ENCODE results near the gene C2CD4A.

DNA sequence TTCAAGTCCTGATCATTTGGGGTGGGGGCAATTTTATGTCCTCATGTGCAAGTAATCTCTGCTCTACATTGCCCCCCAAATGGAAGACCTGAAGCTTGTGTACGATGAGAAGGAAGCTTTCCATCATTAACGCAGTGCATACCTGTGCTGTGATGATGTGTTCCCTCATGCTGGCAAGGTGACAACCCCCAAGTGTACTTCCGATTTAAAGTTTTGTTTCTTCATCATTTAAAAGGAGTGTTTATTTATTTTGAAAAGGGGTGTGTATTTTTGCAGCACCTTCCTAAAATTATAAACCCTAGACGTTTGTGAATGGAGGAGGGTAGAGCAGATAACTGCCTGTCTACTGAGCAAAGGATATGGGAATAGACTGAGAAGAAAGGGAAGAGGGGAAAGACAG, 45.3 kb downstream of the C2CD4A start:
- no peak for TF ChIP-seq CBX8 (IDR thresholded peaks at IDR 0.05)
- TF ChIP-seq, protein P1, sequence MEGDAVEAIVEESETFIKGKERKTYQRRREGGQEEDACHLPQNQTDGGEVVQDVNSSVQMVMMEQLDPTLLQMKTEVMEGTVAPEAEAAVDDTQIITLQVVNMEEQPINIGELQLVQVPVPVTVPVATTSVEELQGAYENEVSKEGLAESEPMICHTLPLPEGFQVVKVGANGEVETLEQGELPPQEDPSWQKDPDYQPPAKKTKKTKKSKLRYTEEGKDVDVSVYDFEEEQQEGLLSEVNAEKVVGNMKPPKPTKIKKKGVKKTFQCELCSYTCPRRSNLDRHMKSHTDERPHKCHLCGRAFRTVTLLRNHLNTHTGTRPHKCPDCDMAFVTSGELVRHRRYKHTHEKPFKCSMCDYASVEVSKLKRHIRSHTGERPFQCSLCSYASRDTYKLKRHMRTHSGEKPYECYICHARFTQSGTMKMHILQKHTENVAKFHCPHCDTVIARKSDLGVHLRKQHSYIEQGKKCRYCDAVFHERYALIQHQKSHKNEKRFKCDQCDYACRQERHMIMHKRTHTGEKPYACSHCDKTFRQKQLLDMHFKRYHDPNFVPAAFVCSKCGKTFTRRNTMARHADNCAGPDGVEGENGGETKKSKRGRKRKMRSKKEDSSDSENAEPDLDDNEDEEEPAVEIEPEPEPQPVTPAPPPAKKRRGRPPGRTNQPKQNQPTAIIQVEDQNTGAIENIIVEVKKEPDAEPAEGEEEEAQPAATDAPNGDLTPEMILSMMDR (IDR thresholded peaks at IDR 0.05), result no peak
- TF ChIP-seq, protein P2, sequence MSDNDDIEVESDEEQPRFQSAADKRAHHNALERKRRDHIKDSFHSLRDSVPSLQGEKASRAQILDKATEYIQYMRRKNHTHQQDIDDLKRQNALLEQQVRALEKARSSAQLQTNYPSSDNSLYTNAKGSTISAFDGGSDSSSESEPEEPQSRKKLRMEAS (IDR thresholded peaks at IDR 0.05), result no peak
- no peak for TF ChIP-seq ZSCAN20 (CRISPR knock-in tag; IDR thresholded peaks at IDR 0.05)
- no peak for TF ChIP-seq FOSL2 (IDR thresholded peaks at IDR 0.05)
- TF ChIP-seq FOSL2 (CRISPR knock-in tag; IDR thresholded peaks at IDR 0.05), result no peak
- no peak for TF ChIP-seq CHD2 (IDR thresholded peaks at IDR 0.05; ENCODE audit: low read length, partially characterized antibody)
- TF ChIP-seq POLR2A (IDR thresholded peaks at IDR 0.05; ENCODE audit: low read length), result no peak
- TF ChIP-seq, protein P3, sequence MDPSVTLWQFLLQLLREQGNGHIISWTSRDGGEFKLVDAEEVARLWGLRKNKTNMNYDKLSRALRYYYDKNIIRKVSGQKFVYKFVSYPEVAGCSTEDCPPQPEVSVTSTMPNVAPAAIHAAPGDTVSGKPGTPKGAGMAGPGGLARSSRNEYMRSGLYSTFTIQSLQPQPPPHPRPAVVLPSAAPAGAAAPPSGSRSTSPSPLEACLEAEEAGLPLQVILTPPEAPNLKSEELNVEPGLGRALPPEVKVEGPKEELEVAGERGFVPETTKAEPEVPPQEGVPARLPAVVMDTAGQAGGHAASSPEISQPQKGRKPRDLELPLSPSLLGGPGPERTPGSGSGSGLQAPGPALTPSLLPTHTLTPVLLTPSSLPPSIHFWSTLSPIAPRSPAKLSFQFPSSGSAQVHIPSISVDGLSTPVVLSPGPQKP (IDR thresholded peaks at IDR 0.05; ENCODE audit: low read depth, low read length), result no peak
- TF ChIP-seq RCOR1 (IDR thresholded peaks at IDR 0.05; ENCODE audit: low read depth, low read length), result no peak
- TF ChIP-seq, protein P4, sequence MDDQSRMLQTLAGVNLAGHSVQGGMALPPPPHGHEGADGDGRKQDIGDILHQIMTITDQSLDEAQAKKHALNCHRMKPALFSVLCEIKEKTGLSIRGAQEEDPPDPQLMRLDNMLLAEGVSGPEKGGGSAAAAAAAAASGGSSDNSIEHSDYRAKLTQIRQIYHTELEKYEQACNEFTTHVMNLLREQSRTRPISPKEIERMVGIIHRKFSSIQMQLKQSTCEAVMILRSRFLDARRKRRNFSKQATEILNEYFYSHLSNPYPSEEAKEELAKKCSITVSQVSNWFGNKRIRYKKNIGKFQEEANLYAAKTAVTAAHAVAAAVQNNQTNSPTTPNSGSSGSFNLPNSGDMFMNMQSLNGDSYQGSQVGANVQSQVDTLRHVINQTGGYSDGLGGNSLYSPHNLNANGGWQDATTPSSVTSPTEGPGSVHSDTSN (IDR thresholded peaks at IDR 0.05), result no peak
- TF ChIP-seq, protein P5, sequence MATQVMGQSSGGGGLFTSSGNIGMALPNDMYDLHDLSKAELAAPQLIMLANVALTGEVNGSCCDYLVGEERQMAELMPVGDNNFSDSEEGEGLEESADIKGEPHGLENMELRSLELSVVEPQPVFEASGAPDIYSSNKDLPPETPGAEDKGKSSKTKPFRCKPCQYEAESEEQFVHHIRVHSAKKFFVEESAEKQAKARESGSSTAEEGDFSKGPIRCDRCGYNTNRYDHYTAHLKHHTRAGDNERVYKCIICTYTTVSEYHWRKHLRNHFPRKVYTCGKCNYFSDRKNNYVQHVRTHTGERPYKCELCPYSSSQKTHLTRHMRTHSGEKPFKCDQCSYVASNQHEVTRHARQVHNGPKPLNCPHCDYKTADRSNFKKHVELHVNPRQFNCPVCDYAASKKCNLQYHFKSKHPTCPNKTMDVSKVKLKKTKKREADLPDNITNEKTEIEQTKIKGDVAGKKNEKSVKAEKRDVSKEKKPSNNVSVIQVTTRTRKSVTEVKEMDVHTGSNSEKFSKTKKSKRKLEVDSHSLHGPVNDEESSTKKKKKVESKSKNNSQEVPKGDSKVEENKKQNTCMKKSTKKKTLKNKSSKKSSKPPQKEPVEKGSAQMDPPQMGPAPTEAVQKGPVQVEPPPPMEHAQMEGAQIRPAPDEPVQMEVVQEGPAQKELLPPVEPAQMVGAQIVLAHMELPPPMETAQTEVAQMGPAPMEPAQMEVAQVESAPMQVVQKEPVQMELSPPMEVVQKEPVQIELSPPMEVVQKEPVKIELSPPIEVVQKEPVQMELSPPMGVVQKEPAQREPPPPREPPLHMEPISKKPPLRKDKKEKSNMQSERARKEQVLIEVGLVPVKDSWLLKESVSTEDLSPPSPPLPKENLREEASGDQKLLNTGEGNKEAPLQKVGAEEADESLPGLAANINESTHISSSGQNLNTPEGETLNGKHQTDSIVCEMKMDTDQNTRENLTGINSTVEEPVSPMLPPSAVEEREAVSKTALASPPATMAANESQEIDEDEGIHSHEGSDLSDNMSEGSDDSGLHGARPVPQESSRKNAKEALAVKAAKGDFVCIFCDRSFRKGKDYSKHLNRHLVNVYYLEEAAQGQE (IDR thresholded peaks at IDR 0.05), result no peak
- TF ChIP-seq, protein P6, sequence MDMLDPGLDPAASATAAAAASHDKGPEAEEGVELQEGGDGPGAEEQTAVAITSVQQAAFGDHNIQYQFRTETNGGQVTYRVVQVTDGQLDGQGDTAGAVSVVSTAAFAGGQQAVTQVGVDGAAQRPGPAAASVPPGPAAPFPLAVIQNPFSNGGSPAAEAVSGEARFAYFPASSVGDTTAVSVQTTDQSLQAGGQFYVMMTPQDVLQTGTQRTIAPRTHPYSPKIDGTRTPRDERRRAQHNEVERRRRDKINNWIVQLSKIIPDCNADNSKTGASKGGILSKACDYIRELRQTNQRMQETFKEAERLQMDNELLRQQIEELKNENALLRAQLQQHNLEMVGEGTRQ (IDR thresholded peaks at IDR 0.05), result no peak
- TF ChIP-seq JUN (IDR thresholded peaks at IDR 0.05), result no peak
